A673 (cell line): ENCODE measurements around the gene SMIM24.

Source experiments
- CTCF ChIP-seq: fragments of 300-800, 200-600 bp; sonication (generic); conservative IDR thresholded peaks from 2 replicates; pipeline ENCODE4 v1.5.1; 2017; ENCODE audit warnings: low read depth, mild to moderate bottlenecking, antibody characterized with exemption, low read length, moderate library complexity, mixed read lengths
- EZH2 ChIP-seq: fragments of 200-600 bp; sonication (generic); IDR thresholded peaks from 2 replicates; pipeline ENCODE4 v1.6.1; 2017; ENCODE audit warnings: borderline replicate concordance, low read depth, mild to moderate bottlenecking, mixed read lengths, antibody characterized with exemption, low read length; ENCODE audit not compliant: poor library complexity, severe bottlenecking

DNA sequence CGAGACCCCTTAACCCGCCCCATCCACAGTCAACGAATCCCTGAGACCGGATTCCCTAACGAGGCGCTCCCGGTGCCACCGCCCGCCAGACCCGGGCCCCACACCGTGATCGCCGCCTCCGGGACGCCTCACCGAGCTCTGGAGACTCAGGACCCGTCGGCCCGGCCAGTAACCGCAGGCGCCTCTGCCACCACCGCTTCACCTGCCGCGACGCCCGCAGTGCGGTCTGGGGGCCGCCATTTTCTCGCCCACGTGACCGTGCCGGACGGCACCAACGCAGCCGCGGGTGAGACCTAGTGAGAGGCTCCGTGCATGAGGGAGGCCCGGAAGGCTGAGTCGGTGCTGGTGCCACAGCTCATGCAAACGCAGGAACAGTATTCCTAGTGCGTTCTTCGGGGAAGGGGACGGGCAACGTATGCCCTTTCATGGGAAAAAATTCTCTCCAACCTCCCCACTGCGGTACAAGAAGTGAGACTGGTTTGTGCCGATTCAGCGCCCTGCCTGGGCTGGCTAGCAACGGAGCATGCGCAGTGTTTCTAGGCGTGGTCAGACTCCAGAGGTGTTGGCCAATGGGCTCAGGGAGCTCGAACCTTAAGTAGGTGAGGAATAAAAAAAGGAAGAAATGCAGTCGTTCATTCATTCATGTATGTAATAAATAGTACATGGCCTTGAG is 20.2 kb upstream of the SMIM24 start, which contains the start of gene DOHH:
- no peak for TF ChIP-seq CTCF
- no peak for TF ChIP-seq EZH2
